ENCODE data around the gene RBM38.
"Not testable (repeated sequence)": the region's sequence is repeated elsewhere in the genome, so short reads cannot be mapped to it uniquely, and the experiment has no call there.

RBM38 gene

DNA sequence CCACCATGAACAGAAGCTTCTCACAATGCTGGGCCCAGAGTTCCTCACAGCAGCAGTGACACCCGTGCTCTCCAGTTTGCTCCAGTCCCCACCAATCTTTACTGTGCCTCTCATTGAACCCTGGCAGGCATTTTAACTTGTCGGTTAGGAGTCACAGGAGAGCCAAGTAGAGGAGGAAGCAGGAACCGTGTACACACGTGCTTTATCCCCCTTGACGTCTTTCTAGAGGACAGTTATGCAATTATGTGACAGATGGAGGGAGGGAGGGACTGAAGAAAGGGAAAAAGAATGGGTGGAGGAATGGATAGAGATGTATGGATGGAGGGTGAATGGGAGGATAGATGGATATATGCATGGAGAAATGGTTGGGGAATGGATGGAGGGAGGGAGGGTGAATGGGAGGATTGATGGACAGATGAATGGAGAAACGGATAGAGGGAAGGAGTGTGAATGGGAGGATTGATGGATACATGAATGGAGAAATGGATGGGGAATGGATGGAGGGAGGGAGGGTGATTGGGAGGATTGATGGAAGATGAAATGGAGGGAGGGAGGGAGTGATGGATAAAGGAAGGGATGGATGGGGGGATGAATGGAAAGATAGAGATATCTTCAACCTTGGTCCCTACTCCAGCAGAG, 26.0 kb downstream of the RBM38 start:
- H3K4me3 ChIP-seq (ENCODE audit: low read length) = no peak overlapping the region
- peaks cover 3% of the 10 kb centered on the region for H3K27me3 ChIP-seq (ENCODE audit: insufficient read depth, low read length)

DNA sequence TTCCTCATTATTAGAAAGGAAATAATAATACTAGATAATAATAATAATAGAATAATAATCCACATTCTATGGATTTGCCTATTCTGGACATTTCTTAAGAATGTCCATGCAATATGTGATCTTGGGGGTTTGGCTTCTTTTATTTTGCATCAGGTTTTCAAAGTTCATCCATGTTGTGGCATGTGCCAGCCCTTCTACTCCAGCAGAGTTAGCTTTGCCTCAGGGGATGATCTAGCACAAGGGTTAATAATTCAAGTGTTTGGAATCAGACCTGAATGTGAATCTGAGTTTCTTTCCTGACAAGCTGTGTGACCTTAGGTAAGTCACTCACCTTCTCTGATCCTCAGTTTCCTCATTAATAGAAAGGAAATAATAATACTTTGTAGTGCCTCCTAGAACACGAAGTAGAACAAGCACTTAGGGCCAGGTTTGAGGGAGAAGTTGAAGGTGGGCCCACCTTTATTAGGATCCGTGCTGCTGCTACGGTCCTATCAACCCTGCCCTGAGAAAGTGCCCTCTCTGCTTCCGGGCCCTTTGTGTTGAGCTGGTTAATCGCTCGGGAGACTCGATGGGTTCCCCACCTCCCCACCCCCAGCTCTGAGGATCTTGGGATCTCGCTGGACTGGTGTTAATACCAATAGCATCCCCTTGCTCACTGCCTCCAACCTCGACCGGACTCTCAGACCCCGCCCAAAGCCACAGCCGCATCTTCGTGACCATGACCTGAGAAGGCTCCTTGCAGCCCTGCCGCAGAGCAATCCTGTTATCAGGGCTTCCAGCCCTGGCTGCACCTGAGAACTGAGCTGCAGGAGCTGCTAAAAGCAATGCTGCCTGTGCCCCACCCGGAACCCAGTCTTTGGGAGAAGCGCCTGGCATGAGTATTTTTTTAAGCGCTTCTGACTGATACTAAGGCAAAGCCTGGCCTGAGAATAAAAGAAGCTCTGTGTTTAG, 26.9 kb downstream of the RBM38 start:
- H3K9me3 ChIP-seq (ENCODE audit: low read length) = no peaks in the 10 kb centered on the region
- no peak overlapping the region for H3K4me3 ChIP-seq (ENCODE audit: low read length)
- peaks cover 3% of the 10 kb centered on the region for H3K27me3 ChIP-seq (ENCODE audit: insufficient read depth, low read length)
- no peak overlapping the region for H2AFZ ChIP-seq (ENCODE audit: low read depth, low read length)
- no peaks in the 10 kb centered on the region for H3K4me1 ChIP-seq (ENCODE audit: insufficient read depth, low read length)
- no peaks in the 10 kb centered on the region for H3K36me3 ChIP-seq (ENCODE audit: insufficient read depth, low read length)

More for the DNA sequence above, 26.0 kb downstream of the RBM38 start:
- Histone ChIP-seq H3K9me3 (ENCODE audit: low read length) (no peaks in the 10 kb centered on the region), H3K4me1 (ENCODE audit: insufficient read depth, low read length) (no peaks in the 10 kb centered on the region), H2AFZ (ENCODE audit: low read depth, low read length) (no peak overlapping the region), H3K36me3 (ENCODE audit: insufficient read depth, low read length) (no peaks in the 10 kb centered on the region)

DNA sequence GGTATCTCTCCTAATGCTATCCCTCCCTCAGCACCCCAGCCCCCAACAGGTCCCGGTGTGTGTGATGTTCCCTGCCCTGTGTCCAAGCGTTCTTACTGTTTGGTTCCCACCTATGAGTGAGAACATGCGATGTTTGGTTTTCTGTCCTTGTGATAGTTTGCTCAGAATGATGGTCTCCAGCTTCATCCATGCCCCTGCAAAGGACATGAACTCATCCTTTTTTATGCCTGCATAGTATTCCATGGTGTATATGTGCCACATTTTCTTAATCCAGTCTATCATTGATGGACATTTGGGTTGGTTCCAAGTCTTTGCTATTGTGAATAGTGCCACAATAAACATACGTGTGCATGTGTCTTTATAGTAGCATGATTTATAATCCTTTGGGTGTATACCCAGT, 28.3 kb downstream of the RBM38 start:
- not testable (repeated sequence) for H3K9me3 ChIP-seq (ENCODE audit: low read length); H3K4me3 ChIP-seq (ENCODE audit: low read length); H3K4me1 ChIP-seq (ENCODE audit: insufficient read depth, low read length); H3K27me3 ChIP-seq (ENCODE audit: insufficient read depth, low read length); H3K36me3 ChIP-seq (ENCODE audit: insufficient read depth, low read length); H2AFZ ChIP-seq (ENCODE audit: low read depth, low read length)

DNA sequence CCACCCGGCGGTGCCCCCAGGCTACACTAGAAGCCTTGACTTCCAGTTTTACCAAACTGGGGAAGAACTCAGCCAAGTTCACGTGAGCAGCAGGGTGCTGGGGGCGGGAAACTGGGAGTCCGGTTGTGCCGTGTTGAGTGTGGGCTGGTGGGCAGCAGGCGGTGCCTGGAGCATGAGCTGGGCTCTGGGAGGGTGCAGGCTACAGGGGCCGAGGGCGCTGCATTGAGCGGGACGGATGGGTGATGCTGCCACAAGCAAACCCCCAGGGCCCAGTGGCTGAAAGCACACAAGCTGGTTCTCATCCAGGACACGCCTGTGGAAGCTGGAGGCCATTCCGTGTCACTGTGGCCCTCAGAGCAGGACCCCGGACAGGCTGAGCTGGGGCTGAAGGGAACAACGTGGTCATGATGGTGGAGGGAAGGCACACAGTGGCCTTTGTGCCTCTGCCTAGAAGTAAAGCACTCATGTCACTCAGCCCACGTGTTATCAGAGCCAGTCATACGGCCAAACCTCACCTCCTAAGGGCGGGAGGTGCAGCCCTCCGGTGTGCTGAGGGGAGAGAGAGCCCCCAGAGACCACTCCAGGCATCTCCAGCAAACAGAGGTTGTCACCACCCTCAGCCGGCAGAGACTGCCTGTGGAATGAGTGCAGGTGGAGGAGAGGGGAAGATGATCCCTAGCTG, 29.5 kb downstream of the RBM38 start:
- H3K36me3 ChIP-seq (ENCODE audit: insufficient read depth, low read length) = no peaks in the 10 kb centered on the region
- no peak overlapping the region for H2AFZ ChIP-seq (ENCODE audit: low read depth, low read length)
- H3K9me3 ChIP-seq (ENCODE audit: low read length) = no peaks in the 10 kb centered on the region
- no peaks in the 10 kb centered on the region for H3K4me1 ChIP-seq (ENCODE audit: insufficient read depth, low read length)
- peaks cover 3% of the 10 kb centered on the region for H3K27me3 ChIP-seq (ENCODE audit: insufficient read depth, low read length)
- H3K4me3 ChIP-seq (ENCODE audit: low read length) = no peak overlapping the region

DNA sequence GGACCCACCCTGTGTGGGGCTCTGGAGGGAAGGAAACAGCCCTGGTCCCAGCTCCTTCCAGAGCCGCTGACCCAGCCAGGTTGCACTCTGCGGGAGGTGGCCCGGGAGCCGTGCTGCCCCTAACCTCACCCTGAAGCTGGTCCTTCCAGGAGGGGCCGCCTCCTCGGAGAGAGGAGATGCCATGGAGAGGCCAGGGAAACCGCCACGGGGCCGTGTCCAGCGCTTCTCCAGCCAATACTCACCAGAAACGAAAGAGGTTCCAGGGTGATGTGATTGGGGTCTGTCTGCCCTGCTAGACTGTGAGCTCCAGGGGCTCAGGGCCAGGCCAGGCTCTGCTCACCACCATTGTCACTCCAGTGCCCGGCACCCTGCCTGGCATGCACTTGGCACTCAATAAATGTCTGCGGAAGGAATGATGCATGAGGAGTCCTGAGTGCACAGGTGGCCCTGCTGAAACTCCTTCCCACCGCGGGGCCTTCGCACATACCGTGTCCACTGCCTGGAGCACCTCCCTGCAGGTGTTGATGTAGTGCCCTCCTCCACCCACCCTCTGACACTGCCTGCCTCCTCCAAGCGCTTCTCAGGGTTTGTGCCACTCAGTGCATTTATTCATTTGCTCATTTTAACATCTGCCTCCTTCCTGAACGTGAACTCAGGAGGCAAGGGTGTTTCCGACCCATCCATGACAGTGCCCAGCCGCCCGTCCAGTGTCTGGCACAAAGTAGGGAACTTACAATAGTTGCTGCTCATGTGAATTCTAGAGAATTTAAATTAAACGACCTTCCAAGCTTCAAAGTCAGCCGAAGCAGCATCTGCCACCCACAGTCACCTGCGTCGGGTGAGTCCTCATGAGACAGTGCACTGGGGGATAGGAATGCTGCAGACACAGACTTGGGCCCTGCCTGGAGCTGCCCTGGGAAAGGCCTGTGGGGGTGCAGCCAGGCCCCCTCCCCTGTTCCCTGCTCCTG, 30.3 kb downstream of the RBM38 start:
- no peaks in the 10 kb centered on the region for H3K4me1 ChIP-seq (ENCODE audit: insufficient read depth, low read length)
- no peak overlapping the region for H3K4me3 ChIP-seq (ENCODE audit: low read length)
- H3K36me3 ChIP-seq (ENCODE audit: insufficient read depth, low read length) = no peaks in the 10 kb centered on the region
- H3K27me3 ChIP-seq (ENCODE audit: insufficient read depth, low read length) = peaks cover 8% of the 10 kb centered on the region
- H3K9me3 ChIP-seq (ENCODE audit: low read length) = no peaks in the 10 kb centered on the region
- H2AFZ ChIP-seq (ENCODE audit: low read depth, low read length) = no peak overlapping the region

DNA sequence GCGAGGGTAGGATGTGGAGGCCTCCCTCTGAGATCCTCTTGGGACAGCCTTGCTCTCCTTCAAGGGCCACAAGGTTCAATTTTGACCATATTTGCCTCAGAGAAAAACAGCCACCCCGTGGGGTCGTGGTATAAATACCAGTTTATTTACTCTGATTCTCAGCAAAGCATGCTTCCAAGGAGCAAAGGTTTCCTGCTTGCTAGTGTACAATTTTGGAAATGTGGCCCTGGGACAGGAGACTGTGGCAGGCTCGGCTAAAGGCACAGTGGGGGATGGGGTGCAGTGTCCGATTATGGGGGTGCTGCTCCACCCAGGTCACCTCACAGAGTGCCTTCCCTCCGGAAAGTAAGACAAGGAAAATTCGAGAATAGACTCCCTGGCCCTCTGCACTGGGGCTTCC, 31.1 kb downstream of the RBM38 start:
- Histone ChIP-seq H3K27me3 (ENCODE audit: insufficient read depth, low read length) (peaks cover 12% of the 10 kb centered on the region), H3K9me3 (ENCODE audit: low read length) (no peaks in the 10 kb centered on the region), H3K4me1 (ENCODE audit: insufficient read depth, low read length) (no peaks in the 10 kb centered on the region), H2AFZ (ENCODE audit: low read depth, low read length) (no peak overlapping the region), H3K36me3 (ENCODE audit: insufficient read depth, low read length) (no peaks in the 10 kb centered on the region), H3K4me3 (ENCODE audit: low read length) (no peak overlapping the region)

DNA sequence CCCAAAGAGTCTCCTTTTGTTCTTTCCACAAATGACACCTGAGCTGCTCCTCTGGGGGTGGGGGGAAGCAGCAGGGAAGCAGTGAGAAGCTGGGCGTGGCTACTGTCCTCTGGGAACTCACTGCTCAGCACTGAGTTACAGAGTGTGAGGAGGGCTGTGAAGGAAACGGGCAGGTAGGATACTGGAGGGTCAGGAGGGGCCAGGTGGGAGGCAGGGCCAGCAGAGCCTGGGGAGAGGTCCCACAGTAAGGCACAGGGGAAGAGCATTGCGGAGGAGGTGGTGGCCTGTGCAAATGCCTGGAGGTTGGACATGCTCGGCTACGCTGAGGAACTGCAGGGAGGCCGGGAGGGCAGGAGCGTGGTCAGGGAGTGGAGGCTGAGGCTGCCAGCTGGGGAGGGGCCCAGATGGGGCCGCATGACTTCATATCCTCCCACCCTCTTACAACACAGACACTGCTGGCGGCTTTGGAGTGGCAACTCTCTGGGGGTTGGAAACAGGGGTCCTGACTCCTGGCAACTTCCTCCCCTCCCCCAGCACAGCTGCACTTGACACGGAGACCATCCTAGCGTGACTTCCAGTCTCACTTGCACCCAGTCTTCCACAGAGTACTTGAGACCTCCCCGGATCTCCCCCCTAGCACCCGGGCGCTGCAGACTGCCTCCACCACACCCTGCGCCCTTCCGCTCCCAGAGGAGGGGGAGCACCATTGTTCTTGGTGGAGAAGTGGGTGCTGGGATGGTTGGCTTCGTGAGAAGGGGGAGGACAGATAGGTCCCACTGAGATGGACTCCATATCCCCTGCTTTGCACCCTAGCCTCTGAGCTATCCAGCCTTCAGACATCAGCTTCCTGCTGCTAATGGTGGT, 34.2 kb downstream of the RBM38 start:
- Histone ChIP-seq H3K4me3 (ENCODE audit: low read length) (no peak overlapping the region), H3K9me3 (ENCODE audit: low read length) (no peaks in the 10 kb centered on the region), H3K4me1 (ENCODE audit: insufficient read depth, low read length) (no peaks in the 10 kb centered on the region), H3K36me3 (ENCODE audit: insufficient read depth, low read length) (no peaks in the 10 kb centered on the region), H3K27me3 (ENCODE audit: insufficient read depth, low read length) (peaks cover 15% of the 10 kb centered on the region), H2AFZ (ENCODE audit: low read depth, low read length) (no peak overlapping the region)

DNA sequence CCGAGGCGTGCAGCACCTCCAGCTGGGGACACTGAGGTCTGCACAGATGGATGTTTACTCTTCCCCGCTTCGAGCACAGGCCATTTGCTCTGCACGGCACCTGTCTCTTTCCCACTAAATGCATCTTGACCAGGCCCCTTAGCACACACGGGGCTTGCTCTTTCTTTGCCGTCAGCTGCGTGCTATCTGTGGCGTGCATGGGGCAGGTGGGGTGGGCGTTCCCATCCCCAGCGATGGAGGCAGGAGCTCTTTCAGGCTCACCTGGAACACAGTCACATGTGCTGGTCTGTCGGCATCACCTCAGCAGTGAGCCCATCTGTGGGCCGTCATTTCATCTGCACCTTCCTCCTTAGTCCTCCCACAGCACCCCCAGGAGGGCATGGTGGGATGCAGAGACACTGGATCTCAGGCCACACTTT, 35.1 kb downstream of the RBM38 start:
- Histone ChIP-seq H3K4me3 (ENCODE audit: low read length) (no peak overlapping the region), H3K36me3 (ENCODE audit: insufficient read depth, low read length) (no peaks in the 10 kb centered on the region), H3K4me1 (ENCODE audit: insufficient read depth, low read length) (no peaks in the 10 kb centered on the region), H3K27me3 (ENCODE audit: insufficient read depth, low read length) (peaks cover 15% of the 10 kb centered on the region), H2AFZ (ENCODE audit: low read depth, low read length) (no peak overlapping the region), H3K9me3 (ENCODE audit: low read length) (no peaks in the 10 kb centered on the region)

DNA sequence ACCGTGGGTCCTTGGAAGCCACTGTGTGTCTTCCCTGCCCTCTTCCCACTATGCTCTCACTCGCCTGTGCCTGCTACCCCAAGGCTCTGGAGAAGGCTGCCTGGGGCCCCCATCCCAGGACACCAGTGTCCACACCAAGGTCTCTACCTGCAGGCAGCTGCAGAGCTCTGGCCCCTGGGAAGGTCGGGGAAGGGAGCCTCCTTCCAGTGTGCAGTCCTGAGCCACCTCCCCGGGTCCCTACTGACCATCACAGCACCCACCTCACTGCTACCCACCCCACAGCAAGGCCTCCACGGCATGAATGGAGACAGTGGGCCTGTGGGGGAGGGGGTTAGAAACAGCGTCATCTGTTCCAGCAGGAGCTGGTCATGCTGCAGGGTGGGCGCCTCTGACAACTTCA, 35.6 kb downstream of the RBM38 start:
- no peaks in the 10 kb centered on the region for H3K36me3 ChIP-seq (ENCODE audit: insufficient read depth, low read length)
- no peak overlapping the region for H2AFZ ChIP-seq (ENCODE audit: low read depth, low read length)
- H3K4me3 ChIP-seq (ENCODE audit: low read length) = no peak overlapping the region
- H3K4me1 ChIP-seq (ENCODE audit: insufficient read depth, low read length) = no peaks in the 10 kb centered on the region
- peaks cover 12% of the 10 kb centered on the region for H3K27me3 ChIP-seq (ENCODE audit: insufficient read depth, low read length)
- no peaks in the 10 kb centered on the region for H3K9me3 ChIP-seq (ENCODE audit: low read length)

DNA sequence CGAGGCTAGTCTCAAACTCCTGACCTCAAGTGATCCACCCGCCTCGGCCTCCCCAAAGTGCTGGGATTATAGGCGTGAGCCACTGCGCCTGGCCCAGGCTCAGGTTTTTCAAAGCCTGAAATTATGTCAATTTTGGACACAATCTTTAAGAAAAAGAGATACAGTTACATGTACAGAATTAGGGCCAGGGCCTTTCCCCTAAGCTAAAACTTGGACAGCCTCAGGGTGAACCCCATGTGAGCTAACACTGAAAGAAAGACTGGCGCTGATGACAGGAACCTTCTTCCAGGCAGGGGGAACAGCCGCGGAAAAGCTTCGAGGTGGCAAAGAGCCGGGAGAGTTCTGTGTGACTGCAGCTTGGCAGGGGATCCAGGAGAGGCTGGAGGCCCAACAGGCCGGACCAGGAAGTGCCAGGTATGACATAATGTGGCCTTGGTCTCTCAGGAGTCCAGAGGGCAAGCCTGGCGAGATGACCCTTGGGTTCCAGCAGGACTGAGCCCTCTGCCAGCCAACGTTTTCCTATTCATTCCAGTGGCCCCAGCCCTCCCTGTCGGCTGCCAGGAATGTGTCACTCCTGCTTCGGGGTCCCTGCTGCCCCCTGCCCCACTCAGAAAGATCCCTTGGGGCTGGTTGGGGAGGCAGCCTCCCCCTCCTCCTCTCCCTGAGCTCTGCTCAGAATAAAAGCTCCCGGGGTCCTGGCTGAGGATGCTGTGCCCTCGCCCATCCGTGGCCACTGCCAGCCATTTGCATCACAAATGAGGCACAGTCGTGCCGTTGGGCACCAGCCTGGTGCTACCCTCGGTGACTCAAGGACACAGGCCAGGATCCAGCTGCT, 37.3 kb downstream of the RBM38 start:
- H3K4me3 ChIP-seq (ENCODE audit: low read length) = no peak overlapping the region

DNA sequence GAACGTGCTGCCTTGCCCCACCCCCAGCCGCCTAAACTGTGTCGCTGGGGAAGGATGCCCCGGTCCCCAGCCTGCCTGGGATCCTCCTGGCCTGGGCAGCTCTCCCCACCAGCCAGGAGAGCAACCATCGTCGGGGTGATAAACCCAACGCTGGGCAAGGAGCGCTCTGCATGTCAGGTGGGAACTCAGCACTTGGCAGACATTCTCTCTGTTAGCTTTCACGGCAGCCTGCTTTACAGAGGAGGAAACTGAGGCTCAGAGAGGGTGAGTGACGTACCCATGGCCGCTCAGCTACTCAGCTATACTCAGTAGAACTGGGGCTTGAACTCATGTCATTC, 37.9 kb downstream of the RBM38 start:
- peaks cover 14% of the 10 kb centered on the region for H3K27me3 ChIP-seq (ENCODE audit: insufficient read depth, low read length)
- no peaks in the 10 kb centered on the region for H3K36me3 ChIP-seq (ENCODE audit: insufficient read depth, low read length)
- no peaks in the 10 kb centered on the region for H3K9me3 ChIP-seq (ENCODE audit: low read length)
- no peaks in the 10 kb centered on the region for H3K4me1 ChIP-seq (ENCODE audit: insufficient read depth, low read length)
- H3K4me3 ChIP-seq (ENCODE audit: low read length) = no peak overlapping the region
- H2AFZ ChIP-seq (ENCODE audit: low read depth, low read length) = no peak overlapping the region

More for the DNA sequence above, 37.3 kb downstream of the RBM38 start:
- Histone ChIP-seq H3K36me3 (ENCODE audit: insufficient read depth, low read length) (no peaks in the 10 kb centered on the region), H3K4me1 (ENCODE audit: insufficient read depth, low read length) (no peaks in the 10 kb centered on the region), H2AFZ (ENCODE audit: low read depth, low read length) (no peak overlapping the region), H3K27me3 (ENCODE audit: insufficient read depth, low read length) (peaks cover 12% of the 10 kb centered on the region), H3K9me3 (ENCODE audit: low read length) (no peaks in the 10 kb centered on the region)
